ENCODE measurements around the gene TRIP4. TPM values are rescaled to one million over a fixed set of nuclear protein-coding genes. Genes with fewer than 3 reads are reported as not detected.

Gene TRIP4
- total and polyA plus RNA-seq, 9 of the 15 experiments (the other 6 are each of a cell fraction or from before 2014, with no cell fraction given), result 7.6 to 23.3 (median 16.7) TPM

- CTCF ChIA-PET (ENCODE audit: low intra/inter-chr PET ratio), result no interaction called here
- TF ChIP-seq RFX1 (IDR thresholded peaks at IDR 0.05), result no peak
- no peak for TF ChIP-seq SMAD2 (IDR thresholded peaks at IDR 0.05; ENCODE audit: low read depth, low read length)
- TF ChIP-seq PCBP1 (IDR thresholded peaks at IDR 0.05; ENCODE audit: low read depth, low read length, poor library complexity, severe bottlenecking), result no peak
- TF ChIP-seq MED1 (CRISPR knock-in tag; IDR thresholded peaks at IDR 0.05; ENCODE audit: borderline replicate concordance), result no peak
- TF ChIP-seq ZBTB9 (CRISPR knock-in tag; IDR thresholded peaks at IDR 0.05), result no peak
- no peak for TF ChIP-seq ZNF551 (CRISPR knock-in tag; IDR thresholded peaks at IDR 0.05)
- no peak for TF ChIP-seq GATA2 (CRISPR knock-in tag; IDR thresholded peaks at IDR 0.05)
- no peak for TF ChIP-seq NFRKB (IDR thresholded peaks at IDR 0.05; ENCODE audit: low read depth)
- TF ChIP-seq FOXJ2 (tag; IDR thresholded peaks at IDR 0.05), result no peak
- no peak for TF ChIP-seq HDAC6 (IDR thresholded peaks at IDR 0.05; ENCODE audit: low read depth, low read length)
- TF ChIP-seq ZNF280A (IDR thresholded peaks at IDR 0.05; ENCODE audit: low read depth, partially characterized antibody), result no peak
- TF ChIP-seq TARDBP (IDR thresholded peaks at IDR 0.05), result no peak
- no peak for TF ChIP-seq FOXO4 (CRISPR knock-in tag; IDR thresholded peaks at IDR 0.05)
- no peak for TF ChIP-seq RBM15 (IDR thresholded peaks at IDR 0.05; ENCODE audit: insufficient read depth, low read length)
- no peak for TF ChIP-seq ZBTB33 (CRISPR knock-in tag; IDR thresholded peaks at IDR 0.05)
- no peak for TF ChIP-seq IFI16 (CRISPR knock-in tag; IDR thresholded peaks at IDR 0.05)
- TF ChIP-seq TCF7 (IDR thresholded peaks at IDR 0.05; ENCODE audit: borderline replicate concordance), result no peak
Observed at GRCh38 chr15:64444836-64445235, 57.2 kb downstream of the TRIP4 start.

More at GRCh38 chr15:64444836-64445235, 57.2 kb downstream of the TRIP4 start:
- in situ Hi-C loops (cut with MboI) (no loop called here), intact Hi-C loops (cut with micrococcal nuclease) (no loop called here)
- H3K4me2 ChIP-seq (ENCODE audit: insufficient read depth, low read length), result no peak overlapping the region
- H3K4me3 ChIP-seq, result no peak overlapping the region
- no TSS peak for BruUV-seq (replicated peaks)
- FAIRE-seq (no peak), DNase-seq (ENCODE audit: extremely low read depth in 1 of 4, low spot score in 3 of 4) (no peak), ATAC-seq (no peak)
- no peaks in the 10 kb centered on the region for H4K20me1 ChIP-seq (replicated peaks; ENCODE audit: control insufficient read depth, insufficient read depth, low read length)
- H3K79me2 ChIP-seq (ENCODE audit: control insufficient read depth, insufficient read depth, low read length), result no peaks in the 10 kb centered on the region
- H3K27me3 ChIP-seq (ENCODE audit: control insufficient read depth in 2 of 2, insufficient read depth in 2 of 2, low read length in 2 of 2), result no peaks in the 10 kb centered on the region
- H2AFZ ChIP-seq (ENCODE audit: low read depth, low read length), result no peak overlapping the region
- no peak overlapping the region for H3K27ac ChIP-seq (ENCODE audit: extremely low read depth, low read depth, low read length)
- POLR2A ChIA-PET, result interaction anchor here (0.7 kb wide), 1 partner anchor 7 kb away, joined by 3 read pairs; no protein-coding TSS in a partner anchor
- no peaks in the 10 kb centered on the region for H3K9me1 ChIP-seq (ENCODE audit: control insufficient read depth, insufficient read depth, low read length)
- no peak overlapping the region for H3K9ac ChIP-seq (ENCODE audit: insufficient read depth in 1 of 2, low read depth in 2 of 2, low read length in 2 of 2)
- H3K9me3 ChIP-seq (replicated peaks; ENCODE audit: control insufficient read depth, insufficient read depth, low read depth, low read length), result no peaks in the 10 kb centered on the region
- H3K36me3 ChIP-seq (ENCODE audit: control insufficient read depth, insufficient read depth, low read length), result peaks cover 2% of the 10 kb centered on the region; the same call in 1 of the 3 replicates
- peaks cover 3 to 11% of the 10 kb centered on the region in 2 experiments; a peak in 2 of 5 replicates for H3K4me1 ChIP-seq (replicated peaks in 1 of 2; ENCODE audit: control insufficient read depth in 2 of 2, insufficient read depth in 2 of 2, low read length in 2 of 2)

All from K562 (cell line).